Fibroblast of peridontal ligament (primary cell): ENCODE data around the gene KIF5B.

Experiments used
- DNase-seq: peaks from one replicate; pipeline ENCODE4 v3.0.0-alpha.2; 2010; ENCODE audit errors: extremely low read depth

KIF5B gene

DNA sequence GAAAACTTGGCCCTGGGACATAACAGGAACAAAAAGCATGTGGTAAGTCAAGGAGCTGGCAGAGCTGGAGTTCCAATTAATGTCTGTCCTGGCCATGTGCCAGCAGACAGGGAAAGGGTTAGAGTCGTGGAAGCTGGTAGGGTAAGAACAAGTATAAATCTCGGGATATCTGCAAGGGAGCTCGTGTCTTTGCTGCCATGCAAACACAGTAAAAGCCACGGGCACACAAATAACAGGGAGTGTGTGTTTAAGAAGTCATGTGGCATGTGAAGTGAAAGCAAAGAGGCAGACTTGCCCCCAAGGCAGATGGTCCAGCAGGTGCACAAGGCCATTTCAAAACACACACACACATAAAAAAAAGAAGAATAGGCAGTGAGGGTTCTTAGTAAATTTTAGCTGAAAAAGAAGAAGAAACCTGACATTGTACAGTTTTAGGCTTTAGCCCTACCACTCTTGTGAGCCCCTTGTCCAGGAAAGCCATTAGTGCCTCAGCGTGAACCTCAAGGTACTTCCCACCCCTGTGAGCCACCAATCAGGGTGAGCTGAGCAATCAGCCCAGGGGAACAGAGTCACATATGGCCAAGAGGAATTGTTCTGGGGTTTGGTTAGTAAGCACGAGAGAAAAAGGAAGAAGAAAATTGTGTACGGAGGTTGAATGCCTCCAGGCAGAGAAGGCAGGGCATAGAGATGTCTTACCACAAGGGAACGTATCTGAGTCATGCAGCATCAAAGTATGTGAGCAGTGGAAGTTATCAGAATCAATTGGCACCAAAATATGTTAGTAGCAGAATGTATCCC lies 94.7 kb downstream of the KIF5B start:
- DNase-seq: peak; percentile 75

DNA sequence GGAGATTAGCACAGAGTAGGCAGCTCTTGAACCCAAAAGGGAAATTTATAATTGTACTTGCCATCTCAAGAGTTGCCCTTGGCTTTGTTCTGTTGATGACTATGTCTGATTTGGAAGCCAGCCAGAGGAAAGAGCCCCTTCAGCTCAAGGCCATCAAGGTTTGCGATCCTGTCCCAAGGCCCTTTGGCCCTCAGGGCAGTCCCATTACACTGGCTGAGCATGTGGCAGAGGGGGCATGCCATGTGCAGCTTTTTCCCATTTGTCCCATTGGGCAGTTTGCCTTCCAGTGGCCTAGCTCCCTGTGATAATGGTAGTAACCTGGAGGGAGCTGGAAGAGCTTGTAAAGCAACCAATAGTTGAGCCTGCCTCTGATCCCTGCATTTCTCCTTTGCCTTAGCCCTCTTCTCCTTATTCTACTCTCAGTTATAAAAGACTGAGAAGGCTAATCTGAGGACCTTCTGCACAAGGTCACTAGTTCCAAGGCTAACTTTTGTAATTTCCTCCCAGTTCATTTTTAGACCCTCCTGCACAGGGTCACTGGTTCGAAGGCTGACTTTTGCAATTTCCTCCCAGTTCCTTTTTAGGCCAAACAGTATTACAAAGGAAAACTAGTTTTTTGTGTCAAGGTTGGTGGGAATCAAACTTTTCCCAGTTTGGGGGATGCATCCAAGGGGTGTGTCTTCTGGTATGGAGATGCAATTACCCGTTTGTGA lies 96.6 kb downstream of the KIF5B start:
- no peak for DNase-seq
